Activated T-helper 9 cell treated with anti-CD3 and anti-CD28 coated beads, Interleukin-2, amount 50 U/mL, for 16 hours (primary cell): Measurements from ENCODE around the gene ABCA8.

ENCODE experiments used
- DNase-seq: peaks from one replicate; pipeline ENCODE4 v3.0.0-alpha.2; 2020; ENCODE audit warnings: low read depth

The ABCA8 gene

GRCh38 chr17:68822719-68823289, 132.4 kb downstream of the ABCA8 start:
- DNase-seq = no peak

DNA sequence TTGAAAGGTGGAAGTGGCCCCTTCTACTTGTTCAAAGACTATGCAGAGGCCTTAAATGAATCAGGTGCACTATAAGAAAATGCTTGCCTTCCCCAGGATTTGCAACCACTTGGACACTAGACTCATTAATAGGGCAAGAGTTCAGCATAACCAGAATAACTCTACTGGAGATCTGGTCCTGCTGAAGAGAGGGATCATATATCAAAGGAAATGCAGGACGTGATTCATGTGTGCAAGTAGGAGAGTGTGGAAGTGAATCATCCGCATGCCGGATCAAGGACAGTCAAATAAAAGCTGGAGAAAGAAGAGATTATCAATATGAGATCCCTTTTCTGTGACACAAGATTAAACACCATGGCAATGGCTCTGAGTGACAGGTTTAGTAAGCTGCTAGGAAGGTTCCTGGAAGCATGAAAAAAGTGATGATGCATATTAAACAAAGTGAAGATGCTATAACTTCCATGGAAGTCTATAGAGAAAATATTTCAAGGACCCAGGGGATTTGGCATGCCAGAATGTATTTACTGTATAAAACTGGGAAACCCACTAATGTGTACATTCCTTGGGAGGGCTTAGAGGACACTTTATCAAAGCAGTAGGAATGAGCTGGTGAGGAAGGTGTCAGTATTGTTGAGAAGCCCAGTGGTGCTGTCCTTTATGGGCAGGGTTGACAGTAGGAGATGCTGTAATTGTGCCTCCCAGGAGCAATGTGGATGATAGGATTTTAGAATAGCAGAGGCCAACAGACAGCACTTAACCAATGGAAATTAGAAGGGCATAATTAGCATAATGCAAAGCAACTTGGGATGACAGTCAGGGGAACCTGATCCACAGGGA, 133.1 kb downstream of the ABCA8 start:
- DNase-seq = no peak

DNA sequence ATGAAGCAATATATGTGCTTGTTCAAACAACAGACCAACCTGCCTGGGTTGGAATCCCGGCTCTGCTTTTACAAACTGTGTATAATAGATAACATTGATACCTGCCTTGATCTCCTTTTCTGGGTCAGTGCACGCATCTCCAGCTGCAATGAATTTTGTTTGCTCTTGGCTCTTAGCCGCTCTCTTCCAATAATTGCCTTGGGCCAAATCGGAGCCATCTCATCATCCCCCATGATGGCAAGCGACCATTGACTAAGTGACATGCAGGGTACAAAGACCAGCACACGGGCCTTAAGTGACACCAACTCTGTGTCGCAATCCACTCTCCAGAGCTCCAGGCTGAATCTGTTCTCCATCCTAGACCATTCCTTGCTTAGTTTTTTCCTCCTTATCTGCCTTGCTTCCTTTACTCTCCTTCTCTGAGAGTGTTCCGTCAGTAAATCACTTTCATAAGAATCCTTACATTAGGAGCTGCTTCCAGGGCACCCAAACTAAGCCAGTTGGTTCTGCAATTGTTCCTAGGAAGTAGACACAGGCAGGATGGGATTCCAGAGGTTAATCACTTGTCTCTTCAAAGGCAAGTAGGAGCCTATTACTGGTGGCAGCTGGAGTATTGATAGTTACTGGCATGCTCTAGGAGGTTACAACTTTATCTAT, 134.2 kb downstream of the ABCA8 start:
- no peak for DNase-seq

DNA sequence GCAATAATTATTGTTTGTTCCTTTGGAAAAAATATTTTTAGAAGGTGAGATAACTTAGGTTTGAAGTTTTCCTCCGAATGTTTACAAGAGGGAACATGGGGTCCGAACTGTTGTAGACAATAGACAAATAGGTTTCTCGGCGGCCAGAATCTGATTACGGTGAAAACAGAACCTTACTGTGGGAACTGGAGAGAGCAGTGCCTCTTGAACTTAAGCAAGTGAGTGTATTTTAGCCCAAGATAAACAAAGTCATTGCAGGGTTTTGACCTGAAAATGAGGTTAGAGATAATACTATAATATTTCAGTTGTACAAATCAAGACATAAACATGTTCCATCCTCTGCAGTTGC, 134.7 kb downstream of the ABCA8 start:
- DNase-seq = no peak

DNA sequence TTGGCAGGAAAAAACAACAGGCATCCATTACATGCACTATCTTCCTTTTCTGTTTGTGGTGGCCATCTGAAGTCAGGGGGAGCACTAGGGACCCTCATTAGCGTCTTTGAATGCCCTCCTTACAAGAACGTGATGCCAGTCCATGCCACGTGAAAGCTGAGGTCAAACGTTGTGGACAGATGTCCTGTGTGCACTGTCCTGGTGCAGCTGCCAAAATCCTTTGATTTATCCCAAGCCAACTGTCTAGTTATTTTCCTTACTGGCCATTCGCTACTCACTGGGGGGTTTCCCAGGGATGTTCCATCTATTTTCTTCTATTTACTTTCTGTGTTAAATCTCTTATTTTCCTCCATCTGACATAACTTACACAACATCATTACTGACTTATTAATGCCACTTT, 135.7 kb downstream of the ABCA8 start:
- DNase-seq = no peak
